K562 (cell line): ENCODE results near the gene PLA2G4D. TPM values are rescaled to one million over a fixed set of nuclear protein-coding genes. Genes with fewer than 3 reads are reported as not detected.

Experiments used
- CBX5 ChIP-seq: IDR thresholded peaks from 2 replicates; pipeline ENCODE4 v1.6.1; 2014; ENCODE audit warnings: low read depth, borderline replicate concordance
- HEY1 ChIP-seq: fragments of 250-450 bp; sonication (Bioruptor Pico); IDR thresholded peaks from 2 replicates; pipeline ENCODE4 v1.5.0; 2020; ENCODE audit warnings: mild to moderate bottlenecking, moderate library complexity, borderline replicate concordance
- KLF16 ChIP-seq: IDR thresholded peaks from 2 replicates; pipeline ENCODE4 v1.6.1; 2016; ENCODE audit warnings: antibody characterized with exemption
- MAFK ChIP-seq: IDR thresholded peaks from 2 replicates; pipeline ENCODE4 v1.6.1; 2011; ENCODE audit warnings: low read length, improper control_type of control experiment
- NFE2L1 ChIP-seq: fragments of 450-650 bp; IDR thresholded peaks from 2 replicates; pipeline ENCODE4 v1.6.1; 2016; ENCODE audit warnings: missing genetic modification characterization, low read depth, mild to moderate bottlenecking, missing compliant biosample characterization, moderate library complexity, borderline replicate concordance
- NR2F6 ChIP-seq: fragments of 450-650 bp; formaldehyde crosslinking; IDR thresholded peaks from 2 replicates; pipeline ENCODE4 v1.4.0; 2020; ENCODE audit warnings: mild to moderate bottlenecking
- PCBP2 ChIP-seq: fragments of 200-400 bp; formaldehyde crosslinking; IDR thresholded peaks from 2 replicates; pipeline ENCODE4 v1.6.1; 2018; ENCODE audit warnings: low read length, low read depth, mild to moderate bottlenecking, moderate library complexity; ENCODE audit not compliant: poor library complexity, severe bottlenecking
- SETDB1 ChIP-seq: IDR thresholded peaks from one replicate; pipeline ENCODE4 v1.6.1; 2012; ENCODE audit warnings: low read length, control low read depth, inconsistent platforms
- SIX5 ChIP-seq, 2 experiments: IDR thresholded peaks; 2 replicates each; pipeline ENCODE4 v1.6.1; 2011; ENCODE audit warnings: low read length in 2 of 2, borderline replicate concordance in 1 of 2, low read depth in 1 of 2, mild to moderate bottlenecking in 1 of 2, moderate library complexity in 1 of 2; ENCODE audit not compliant: insufficient read depth in 1 of 2
- THAP12 ChIP-seq: fragments of 250-450 bp; sonication (Bioruptor Pico); IDR thresholded peaks from 2 replicates; pipeline ENCODE4 v1.9.0; 2021; ENCODE audit warnings: mild to moderate bottlenecking, inconsistent platforms
- ZFX ChIP-seq: sonication (generic); formaldehyde crosslinking; IDR thresholded peaks from 2 replicates; pipeline ENCODE4 v1.8.0; 2022; ENCODE audit warnings: mild to moderate bottlenecking, missing genetic modification reagents, moderate library complexity
- ZNF121 ChIP-seq: sonication (generic); formaldehyde crosslinking; conservative IDR thresholded peaks from 2 replicates; pipeline ENCODE4 v1.8.0; 2022; ENCODE audit warnings: missing genetic modification reagents
- ZNF140 ChIP-seq: fragments of 250-450 bp; sonication (Bioruptor Pico); IDR thresholded peaks from 2 replicates; pipeline ENCODE4 v1.8.0; 2021; ENCODE audit warnings: moderate library complexity, mild to moderate bottlenecking, inconsistent platforms
- ZNF263 ChIP-seq: sonication (generic); formaldehyde crosslinking; IDR thresholded peaks from 2 replicates; pipeline ENCODE4 v1.8.0; 2022; ENCODE audit warnings: mild to moderate bottlenecking, missing genetic modification reagents, borderline replicate concordance
- ZNF75A ChIP-seq: fragments of 450-650 bp; formaldehyde crosslinking; IDR thresholded peaks from 2 replicates; pipeline ENCODE4 v1.4.0; 2020; ENCODE audit warnings: mild to moderate bottlenecking
- polyA plus RNA-seq, 8 experiments: library from polyadenylated mRNA; depleted of rRNA in 4 of 8; stranded (reverse) in 5 of 8; unstranded in 3 of 8; fragments of >200 nt; fragmentation: Nextera tagmentation in 2 of 8; fragmentation: Illumina TruSeq in 1 of 8; extraction: Ambion mirVana in 2 of 8; extraction: Trizol in 1 of 8; gene quantifications; 2 replicates each; pipeline versions ENCODE4 v1.2.1 to v1.2.3, GENCODE V29; 2011 to 2014; ENCODE audit warnings: inconsistent platforms in 1 of 8, missing spikeins in 1 of 8
- total RNA-seq, 7 experiments: library from RNA; depleted of rRNA in 6 of 7; stranded (reverse); fragments of >200 nt in 6 of 7; fragmentation: Illumina TruSeq in 2 of 7; extraction: Trizol in 2 of 7; gene quantifications; 2 replicates each; pipeline versions ENCODE4 v1.2.1 to v1.2.3, GENCODE V29; 2011 to 2021; ENCODE audit warnings: low replicate concordance in 1 of 7
- TF ChIP-seq, protein P1 (sequence below), 2 experiments: fragments of 450-650 bp; formaldehyde crosslinking in 1 of 2; IDR thresholded peaks; 2 replicates each; pipeline versions ENCODE4 v1.4.0 to v1.6.1; 2014 to 2020; ENCODE audit warnings: mild to moderate bottlenecking in 2 of 2, borderline replicate concordance in 1 of 2, low read depth in 1 of 2
- TF ChIP-seq, protein P2 (sequence below): fragments of 250-450 bp; sonication (Bioruptor Pico); IDR thresholded peaks from 2 replicates; pipeline ENCODE4 v1.8.0; 2021; ENCODE audit warnings: moderate library complexity, mild to moderate bottlenecking, inconsistent platforms

PLA2G4D gene
- total and polyA plus RNA-seq, 9 of the 15 experiments (the other 6 are each of a cell fraction or from before 2014, with no cell fraction given) = 0.04 TPM; not detected in 8

DNA sequence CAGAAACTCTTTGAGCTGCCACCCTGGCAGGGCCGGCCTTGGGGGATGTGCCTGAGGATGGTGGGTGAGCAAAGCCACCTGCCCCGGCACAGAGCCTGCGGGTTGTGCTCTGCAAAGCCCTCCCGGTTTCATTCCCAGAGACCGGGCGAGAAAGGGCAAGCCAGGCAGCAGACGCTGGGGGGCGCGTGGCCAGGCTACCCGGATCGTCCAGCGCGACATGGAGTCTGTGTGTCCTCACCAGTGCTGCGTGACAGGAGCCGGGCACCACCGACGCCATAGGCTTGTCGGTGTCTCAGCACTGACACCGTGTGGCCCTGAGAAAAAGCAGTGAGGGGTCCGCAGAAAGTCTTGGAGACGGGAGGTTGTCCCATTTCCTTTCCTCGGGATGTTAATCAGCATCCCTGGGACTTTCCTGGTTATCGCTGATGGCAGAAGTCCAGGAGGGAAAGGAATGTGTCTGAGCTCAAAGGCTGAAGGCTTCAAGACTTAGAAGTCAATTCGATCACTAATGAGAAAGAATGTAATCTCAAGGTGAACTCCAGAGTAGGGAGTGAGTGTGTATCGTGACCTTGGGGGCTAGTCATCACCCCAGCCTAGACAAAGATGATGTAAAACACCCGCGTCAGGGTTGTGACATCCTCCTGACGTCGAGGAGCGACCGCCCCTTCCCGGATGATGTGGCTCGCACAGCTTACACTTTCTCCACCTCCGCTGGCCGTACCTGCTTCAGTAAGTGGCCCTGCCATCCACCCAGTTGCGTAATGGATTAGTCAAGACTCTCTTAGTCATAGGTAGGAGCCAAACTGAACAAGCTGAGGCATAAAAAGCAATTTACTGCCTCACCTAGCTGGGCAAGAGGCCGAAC, 37.2 kb downstream of the PLA2G4D start (continued):
- TF ChIP-seq NFE2L1 (tag) = no peak
- no peak for TF ChIP-seq SIX5 (IDR thresholded peaks at IDR 0.05; ENCODE audit: borderline replicate concordance in 1 of 2, insufficient read depth in 1 of 2, low read depth in 1 of 2, low read length in 2 of 2)
- no peak for TF ChIP-seq CBX5
- no peak for TF ChIP-seq MAFK
- TF ChIP-seq, protein P1, sequence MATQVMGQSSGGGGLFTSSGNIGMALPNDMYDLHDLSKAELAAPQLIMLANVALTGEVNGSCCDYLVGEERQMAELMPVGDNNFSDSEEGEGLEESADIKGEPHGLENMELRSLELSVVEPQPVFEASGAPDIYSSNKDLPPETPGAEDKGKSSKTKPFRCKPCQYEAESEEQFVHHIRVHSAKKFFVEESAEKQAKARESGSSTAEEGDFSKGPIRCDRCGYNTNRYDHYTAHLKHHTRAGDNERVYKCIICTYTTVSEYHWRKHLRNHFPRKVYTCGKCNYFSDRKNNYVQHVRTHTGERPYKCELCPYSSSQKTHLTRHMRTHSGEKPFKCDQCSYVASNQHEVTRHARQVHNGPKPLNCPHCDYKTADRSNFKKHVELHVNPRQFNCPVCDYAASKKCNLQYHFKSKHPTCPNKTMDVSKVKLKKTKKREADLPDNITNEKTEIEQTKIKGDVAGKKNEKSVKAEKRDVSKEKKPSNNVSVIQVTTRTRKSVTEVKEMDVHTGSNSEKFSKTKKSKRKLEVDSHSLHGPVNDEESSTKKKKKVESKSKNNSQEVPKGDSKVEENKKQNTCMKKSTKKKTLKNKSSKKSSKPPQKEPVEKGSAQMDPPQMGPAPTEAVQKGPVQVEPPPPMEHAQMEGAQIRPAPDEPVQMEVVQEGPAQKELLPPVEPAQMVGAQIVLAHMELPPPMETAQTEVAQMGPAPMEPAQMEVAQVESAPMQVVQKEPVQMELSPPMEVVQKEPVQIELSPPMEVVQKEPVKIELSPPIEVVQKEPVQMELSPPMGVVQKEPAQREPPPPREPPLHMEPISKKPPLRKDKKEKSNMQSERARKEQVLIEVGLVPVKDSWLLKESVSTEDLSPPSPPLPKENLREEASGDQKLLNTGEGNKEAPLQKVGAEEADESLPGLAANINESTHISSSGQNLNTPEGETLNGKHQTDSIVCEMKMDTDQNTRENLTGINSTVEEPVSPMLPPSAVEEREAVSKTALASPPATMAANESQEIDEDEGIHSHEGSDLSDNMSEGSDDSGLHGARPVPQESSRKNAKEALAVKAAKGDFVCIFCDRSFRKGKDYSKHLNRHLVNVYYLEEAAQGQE (IDR thresholded peaks at IDR 0.05; ENCODE audit: borderline replicate concordance) = peak; percentile 70; the same call in 1 of the 2 replicates
- TF ChIP-seq, protein P1 (CRISPR knock-in tag; IDR thresholded peaks at IDR 0.05; ENCODE audit: low read depth) = no peak
- TF ChIP-seq, protein P2, sequence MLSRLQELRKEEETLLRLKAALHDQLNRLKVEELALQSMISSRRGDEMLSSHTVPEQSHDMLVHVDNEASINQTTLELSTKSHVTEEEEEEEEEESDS = no peak
- no peak for TF ChIP-seq NR2F6 (CRISPR knock-in tag)
- no peak for TF ChIP-seq THAP12
- no peak for TF ChIP-seq ZNF75A
- TF ChIP-seq ZFX = no peak
- no peak for TF ChIP-seq ZNF263 (CRISPR knock-in tag)
- no peak for TF ChIP-seq ZNF121
- TF ChIP-seq KLF16 = no peak
- no peak for TF ChIP-seq ZNF140 (CRISPR knock-in tag)
- no peak for TF ChIP-seq SETDB1
- no peak for TF ChIP-seq HEY1 (CRISPR knock-in tag)
- TF ChIP-seq PCBP2 = no peak
